ENCODE measurements around the gene NCAPD2.
A peak's percentile ranks its signal among the peaks of the same experiment; 100 is the strongest.
"Not testable (repeated sequence)": the region's sequence is repeated elsewhere in the genome, so short reads cannot be mapped to it uniquely, and the experiment has no call there.

Gene NCAPD2

GRCh38 chr12:6477601-6478377, 16.1 kb upstream of the NCAPD2 start:
- H3K9ac ChIP-seq (ENCODE audit: low read depth, low read length): not testable (repeated sequence)

GRCh38 chr12:6478416-6478815, 15.5 kb upstream of the NCAPD2 start:
- Histone ChIP-seq H3K9me3 (ENCODE audit: insufficient read depth, low read depth, low read length) (peaks cover 6% of the 10 kb centered on the region; the same call in 1 of the 2 replicates), H3K27ac (ENCODE audit: low read depth, low read length) (no peak overlapping the region), H3K4me1 (ENCODE audit: insufficient read depth, low read length) (no peaks in the 10 kb centered on the region), H3K36me3 (ENCODE audit: insufficient read depth, low read length) (no peaks in the 10 kb centered on the region), H3K9ac (ENCODE audit: low read depth, low read length) (no peak overlapping the region), H3K27me3 (ENCODE audit: insufficient read depth, low read length) (no peaks in the 10 kb centered on the region; the same call in 1 of the 2 replicates), H3K4me3 (ENCODE audit: low read length) (no peak overlapping the region)
- WGBS: 92% methylated on average over 20 of the region's 20 CpGs

More at GRCh38 chr12:6477601-6478377, 16.1 kb upstream of the NCAPD2 start:
- WGBS: 94% methylated on average over 37 of the region's 37 CpGs
- not testable (repeated sequence) for H3K36me3 ChIP-seq (ENCODE audit: insufficient read depth, low read length); H3K9me3 ChIP-seq (ENCODE audit: insufficient read depth, low read depth, low read length); H3K4me1 ChIP-seq (ENCODE audit: insufficient read depth, low read length); H3K4me3 ChIP-seq (ENCODE audit: low read length); H3K27me3 ChIP-seq (ENCODE audit: insufficient read depth, low read length); H3K27ac ChIP-seq (ENCODE audit: low read depth, low read length)

GRCh38 chr12:6488240-6488639, 5.7 kb upstream of the NCAPD2 start:
- no peaks in the 10 kb centered on the region for H3K27me3 ChIP-seq (ENCODE audit: insufficient read depth, low read length)
- 82% methylated on average over 1 of the region's 1 CpG for WGBS

GRCh38 chr12:6489449-6489848, 4.5 kb upstream of the NCAPD2 start:
- Histone ChIP-seq H3K36me3 (ENCODE audit: insufficient read depth, low read length) (peaks cover 10% of the 10 kb centered on the region), H3K9ac (ENCODE audit: low read depth, low read length) (no peak overlapping the region), H3K4me1 (ENCODE audit: insufficient read depth, low read length) (no peaks in the 10 kb centered on the region; the same call in 1 of the 2 replicates), H3K4me3 (ENCODE audit: low read length) (no peak overlapping the region), H3K9me3 (ENCODE audit: insufficient read depth, low read depth, low read length) (no peaks in the 10 kb centered on the region), H3K27me3 (ENCODE audit: insufficient read depth, low read length) (no peaks in the 10 kb centered on the region), H3K27ac (ENCODE audit: low read depth, low read length) (no peak overlapping the region)
- 84% methylated on average over 4 of the region's 4 CpGs for WGBS

More at GRCh38 chr12:6488240-6488639, 5.7 kb upstream of the NCAPD2 start:
- H3K27ac ChIP-seq (ENCODE audit: low read depth, low read length): no peak overlapping the region
- no peak overlapping the region for H3K4me3 ChIP-seq (ENCODE audit: low read length)
- H3K9ac ChIP-seq (ENCODE audit: low read depth, low read length): no peak overlapping the region
- no peaks in the 10 kb centered on the region for H3K9me3 ChIP-seq (ENCODE audit: insufficient read depth, low read depth, low read length)
- H3K4me1 ChIP-seq (ENCODE audit: insufficient read depth, low read length): no peaks in the 10 kb centered on the region; the same call in 1 of the 2 replicates
- H3K36me3 ChIP-seq (ENCODE audit: insufficient read depth, low read length): peaks cover 10% of the 10 kb centered on the region

GRCh38 chr12:6490673-6491072, 3.2 kb upstream of the NCAPD2 start:
- H3K4me1 ChIP-seq (ENCODE audit: insufficient read depth, low read length); H3K4me3 ChIP-seq (ENCODE audit: low read length); H3K27me3 ChIP-seq (ENCODE audit: insufficient read depth, low read length); H3K27ac ChIP-seq (ENCODE audit: low read depth, low read length); H3K9ac ChIP-seq (ENCODE audit: low read depth, low read length); H3K9me3 ChIP-seq (ENCODE audit: insufficient read depth, low read depth, low read length): not testable (repeated sequence)
- WGBS: no CpG with 5 or more reads among the region's 1 CpG
- peaks cover 18% of the 10 kb centered on the region for H3K36me3 ChIP-seq (ENCODE audit: insufficient read depth, low read length)

GRCh38 chr12:6492838-6493496, 935 bp upstream of the NCAPD2 start, which contains the start of gene MRPL51:
MRPL51 (minus strand) TSS chr12:6493262; CDS start chr12:6493136, 126 bp downstream.
- WGBS: 1% methylated on average over 38 of the region's 39 CpGs
- peak within 1 kb of the TSS; percentile 97 for H3K4me3 ChIP-seq (ENCODE audit: low read length)
- peak within 1 kb of the TSS; percentile 98 for H3K27ac ChIP-seq (ENCODE audit: low read depth, low read length)
- H3K9ac ChIP-seq (ENCODE audit: low read depth, low read length): peak within 1 kb of the TSS; percentile 96
- no peaks in the 10 kb centered on the region for H3K9me3 ChIP-seq (ENCODE audit: insufficient read depth, low read depth, low read length)
- H3K4me1 ChIP-seq (ENCODE audit: insufficient read depth, low read length): peaks cover 7% of the 10 kb centered on the region
- peaks cover 39% of the 10 kb centered on the region for H3K36me3 ChIP-seq (ENCODE audit: insufficient read depth, low read length)
- no peaks in the 10 kb centered on the region for H3K27me3 ChIP-seq (ENCODE audit: insufficient read depth, low read length)

GRCh38 chr12:6494258-6494743, 399 bp downstream of the NCAPD2 start:
- H3K36me3 ChIP-seq (ENCODE audit: insufficient read depth, low read length): peaks cover 51% of the 10 kb centered on the region

GRCh38 chr12:6494968-6495367, 1.1 kb downstream of the NCAPD2 start:
- Histone ChIP-seq H3K9ac (ENCODE audit: low read depth, low read length) (peak overlapping the region; percentile 86; the same call in 1 of the 2 replicates), H3K4me3 (ENCODE audit: low read length) (peak overlapping the region; percentile 97), H3K36me3 (ENCODE audit: insufficient read depth, low read length) (peaks cover 57% of the 10 kb centered on the region), H3K4me1 (ENCODE audit: insufficient read depth, low read length) (peaks cover 7% of the 10 kb centered on the region), H3K27ac (ENCODE audit: low read depth, low read length) (no peak overlapping the region), H3K27me3 (ENCODE audit: insufficient read depth, low read length) (no peaks in the 10 kb centered on the region), H3K9me3 (ENCODE audit: insufficient read depth, low read depth, low read length) (no peaks in the 10 kb centered on the region)
- 81% methylated on average over 1 of the region's 1 CpG for WGBS

More at GRCh38 chr12:6494258-6494743, 399 bp downstream of the NCAPD2 start:
- Histone ChIP-seq H3K4me1 (ENCODE audit: insufficient read depth, low read length) (peaks cover 7% of the 10 kb centered on the region), H3K27ac (ENCODE audit: low read depth, low read length) (peak overlapping the region; percentile 98), H3K27me3 (ENCODE audit: insufficient read depth, low read length) (no peaks in the 10 kb centered on the region), H3K9me3 (ENCODE audit: insufficient read depth, low read depth, low read length) (no peaks in the 10 kb centered on the region), H3K4me3 (ENCODE audit: low read length) (peak overlapping the region; percentile 97), H3K9ac (ENCODE audit: low read depth, low read length) (peak overlapping the region; percentile 86)
- 4% methylated on average over 11 of the region's 14 CpGs for WGBS

GRCh38 chr12:6497291-6497690, 3.4 kb downstream of the NCAPD2 start:
- H3K27me3 ChIP-seq (ENCODE audit: insufficient read depth, low read length); H3K4me3 ChIP-seq (ENCODE audit: low read length); H3K9me3 ChIP-seq (ENCODE audit: insufficient read depth, low read depth, low read length); H3K27ac ChIP-seq (ENCODE audit: low read depth, low read length); H3K4me1 ChIP-seq (ENCODE audit: insufficient read depth, low read length); H3K9ac ChIP-seq (ENCODE audit: low read depth, low read length): not testable (repeated sequence)
- peaks cover 67% of the 10 kb centered on the region for H3K36me3 ChIP-seq (ENCODE audit: insufficient read depth, low read length)
- 90% methylated on average over 3 of the region's 3 CpGs for WGBS

- Histone ChIP-seq H3K27ac (ENCODE audit: low read depth, low read length) (no peak overlapping the region), H3K9ac (ENCODE audit: low read depth, low read length) (no peak overlapping the region), H3K4me1 (ENCODE audit: insufficient read depth, low read length) (no peaks in the 10 kb centered on the region; the same call in 1 of the 2 replicates), H3K4me3 (ENCODE audit: low read length) (no peak overlapping the region), H3K9me3 (ENCODE audit: insufficient read depth, low read depth, low read length) (no peaks in the 10 kb centered on the region), H3K27me3 (ENCODE audit: insufficient read depth, low read length) (no peaks in the 10 kb centered on the region), H3K36me3 (ENCODE audit: insufficient read depth, low read length) (peaks cover 81% of the 10 kb centered on the region)
- WGBS: 90% methylated on average over 2 of the region's 2 CpGs
These were observed 6.6 kb downstream of the NCAPD2 start for GRCh38 chr12:6500466-6500865.

All from HUES64 (cell line).